Esophagus (tissue), 2 donors: ENCODE data around the gene PSAP. TPM values are rescaled to one million over a fixed set of nuclear protein-coding genes. Genes with fewer than 3 reads are reported as not detected.

ENCODE experiments used
- H3K27ac ChIP-seq, 2 donors: one replicate each; pipeline ENCODE4 v1.5.1; 2013; ENCODE audit warnings: low read depth in 2 of 2, mild to moderate bottlenecking in 2 of 2, inconsistent platforms in 1 of 2, low read length in 1 of 2, moderate library complexity in 1 of 2
- H3K27me3 ChIP-seq, 2 donors: one replicate each; pipeline ENCODE4 v1.6.1; 2013; ENCODE audit warnings: low read length in 2 of 2, control low read depth in 1 of 2, mild to moderate bottlenecking in 1 of 2; ENCODE audit not compliant: insufficient read depth in 2 of 2, control insufficient read depth in 1 of 2
- H3K36me3 ChIP-seq, 2 donors: one replicate each; pipeline ENCODE4 v1.6.1; 2013; ENCODE audit warnings: low read length in 1 of 2; ENCODE audit not compliant: control insufficient read depth in 2 of 2, insufficient read depth in 2 of 2
- H3K4me1 ChIP-seq, 2 donors: one replicate each; pipeline ENCODE4 v1.6.1; 2013; ENCODE audit warnings: low read length in 1 of 2; ENCODE audit not compliant: control insufficient read depth in 2 of 2, insufficient read depth in 2 of 2
- H3K4me3 ChIP-seq, 2 donors: one replicate each; pipeline ENCODE4 v1.5.1; 2013; ENCODE audit warnings: low read length in 2 of 2, mild to moderate bottlenecking in 2 of 2, low read depth in 1 of 2, moderate library complexity in 1 of 2
- H3K9me3 ChIP-seq, 2 donors: one replicate each; pipeline ENCODE4 v1.6.1; 2013; ENCODE audit warnings: mild to moderate bottlenecking in 2 of 2, low read depth in 1 of 2, low read length in 1 of 2, moderate library complexity in 1 of 2; ENCODE audit not compliant: control insufficient read depth in 2 of 2, insufficient read depth in 1 of 2
- WGBS, 2 donors: extraction: QIAGEN DNeasy Blood & Tissue Kit; methylation state at CpG; one replicate each; pipeline ENCODE4 v1.1.7; 2013; 5-methylcytosine and 5-hydroxymethylcytosine counted together
- polyA plus RNA-seq, 2 donors: library from polyadenylated mRNA; stranded (reverse); fragments of 200-250 nt; gene quantifications; one replicate each; pipeline ENCODE4 v1.2.3, GENCODE V29; 2013
- donor health status: healthy with polysubstance abuse.
- donor health status: Bipolar disorder and iron deficiency.

The PSAP gene
- polyA plus RNA-seq, 2 donors, result 157 to 241 TPM

- 56 to 58% methylated on average over 11 of the region's 11 CpGs for WGBS, 2 donors
These were observed 38.0 kb downstream of the PSAP start for GRCh38 chr10:71812913-71813590.

GRCh38 chr10:71812016-71812912, 38.8 kb downstream of the PSAP start:
- Histone ChIP-seq H3K27ac (no peak overlapping the region), H3K9me3 (no peaks in the 10 kb centered on the region), H3K4me1 (peaks cover 0 to 2% of the 10 kb centered on the region in 2 donors), H3K4me3 (no peak overlapping the region), H3K36me3 (peaks cover 0 to 21% of the 10 kb centered on the region in 2 donors), H3K27me3 (no peaks in the 10 kb centered on the region)
- WGBS, 2 donors, result 36 to 37% methylated on average over 22 of the region's 22 CpGs

More at GRCh38 chr10:71812913-71813590, 38.0 kb downstream of the PSAP start:
- Histone ChIP-seq H3K4me3 (no peak overlapping the region), H3K9me3 (no peaks in the 10 kb centered on the region), H3K4me1 (peaks cover 2% of the 10 kb centered on the region in 2 donors), H3K36me3 (peaks cover 0 to 28% of the 10 kb centered on the region in 2 donors), H3K27ac (no peak overlapping the region), H3K27me3 (no peaks in the 10 kb centered on the region)

- H3K4me1 ChIP-seq, result peaks cover 0 to 2% of the 10 kb centered on the region in 2 donors
- H3K27ac ChIP-seq, result no peak overlapping the region
- H3K4me3 ChIP-seq, result no peak overlapping the region
- H3K36me3 ChIP-seq, result peaks cover 0 to 13% of the 10 kb centered on the region in 2 donors
- WGBS, 2 donors, result 82 to 84% methylated on average over 19 of the region's 19 CpGs
- no peaks in the 10 kb centered on the region for H3K27me3 ChIP-seq
- no peaks in the 10 kb centered on the region for H3K9me3 ChIP-seq
These were observed 39.7 kb downstream of the PSAP start for GRCh38 chr10:71811351-71811750.

- H3K4me1 ChIP-seq, result peaks cover 0 to 2% of the 10 kb centered on the region in 2 donors
- no peak overlapping the region for H3K27ac ChIP-seq
- no peak overlapping the region for H3K4me3 ChIP-seq
- H3K9me3 ChIP-seq, result peaks cover 0 to 3% of the 10 kb centered on the region in 2 donors
- 78 to 83% methylated on average over 13 of the region's 13 CpGs for WGBS, 2 donors
- no peaks in the 10 kb centered on the region for H3K27me3 ChIP-seq
- peaks cover 0 to 5% of the 10 kb centered on the region in 2 donors for H3K36me3 ChIP-seq
These were observed 40.9 kb downstream of the PSAP start for GRCh38 chr10:71810048-71810750.

- Histone ChIP-seq H3K9me3 (peaks cover 0 to 3% of the 10 kb centered on the region in 2 donors), H3K36me3 (no peaks in the 10 kb centered on the region), H3K4me3 (no peak overlapping the region), H3K27ac (no peak overlapping the region), H3K27me3 (no peaks in the 10 kb centered on the region), H3K4me1 (peaks cover 0 to 2% of the 10 kb centered on the region in 2 donors)
- WGBS, 2 donors, result 91% methylated on average over 25 of the region's 25 CpGs
These were observed 41.4 kb downstream of the PSAP start for GRCh38 chr10:71809628-71810027.

- no peak overlapping the region for H3K4me3 ChIP-seq
- H3K36me3 ChIP-seq, result no peaks in the 10 kb centered on the region
- H3K27ac ChIP-seq, result no peak overlapping the region
- H3K27me3 ChIP-seq, result no peaks in the 10 kb centered on the region
- WGBS, 2 donors, result 91 to 92% methylated on average over 19 to 21 of the region's 21 CpGs
- H3K4me1 ChIP-seq, result peaks cover 0 to 2% of the 10 kb centered on the region in 2 donors
- H3K9me3 ChIP-seq, result peaks cover 0 to 3% of the 10 kb centered on the region in 2 donors
These were observed 43.2 kb downstream of the PSAP start for GRCh38 chr10:71807557-71808510.

GRCh38 chr10:71806704-71807556, 44.1 kb downstream of the PSAP start:
- 88 to 91% methylated on average over 23 of the region's 23 CpGs for WGBS, 2 donors
- H3K27me3 ChIP-seq, result no peaks in the 10 kb centered on the region
- H3K27ac ChIP-seq, result no peak overlapping the region
- no peak overlapping the region for H3K4me3 ChIP-seq
- peaks cover 0 to 3% of the 10 kb centered on the region in 2 donors for H3K9me3 ChIP-seq
- no peaks in the 10 kb centered on the region for H3K36me3 ChIP-seq
- H3K4me1 ChIP-seq, result no peaks in the 10 kb centered on the region
